Esophagus muscularis mucosa (tissue), 3 donors: ENCODE results near the gene CMTM8.

Source experiments
- POLR2A ChIP-seq: fragments of 450-650 bp; IDR thresholded peaks from one replicate; pipeline ENCODE4 v1.6.1; 2017; ENCODE audit warnings: antibody characterized with exemption, moderate library complexity, mild to moderate bottlenecking, low read depth
- TF ChIP-seq, protein P1 (sequence below), 3 experiments: fragments of 200-600 bp in 2 of 3; fragments of 450-650 bp in 1 of 3; sonication (generic) in 2 of 3; IDR thresholded peaks; one replicate each; pipeline ENCODE4 v1.5.1; 2017 to 2019; ENCODE audit warnings: antibody characterized with exemption in 3 of 3, mild to moderate bottlenecking in 2 of 3, moderate library complexity in 1 of 3

DNA sequence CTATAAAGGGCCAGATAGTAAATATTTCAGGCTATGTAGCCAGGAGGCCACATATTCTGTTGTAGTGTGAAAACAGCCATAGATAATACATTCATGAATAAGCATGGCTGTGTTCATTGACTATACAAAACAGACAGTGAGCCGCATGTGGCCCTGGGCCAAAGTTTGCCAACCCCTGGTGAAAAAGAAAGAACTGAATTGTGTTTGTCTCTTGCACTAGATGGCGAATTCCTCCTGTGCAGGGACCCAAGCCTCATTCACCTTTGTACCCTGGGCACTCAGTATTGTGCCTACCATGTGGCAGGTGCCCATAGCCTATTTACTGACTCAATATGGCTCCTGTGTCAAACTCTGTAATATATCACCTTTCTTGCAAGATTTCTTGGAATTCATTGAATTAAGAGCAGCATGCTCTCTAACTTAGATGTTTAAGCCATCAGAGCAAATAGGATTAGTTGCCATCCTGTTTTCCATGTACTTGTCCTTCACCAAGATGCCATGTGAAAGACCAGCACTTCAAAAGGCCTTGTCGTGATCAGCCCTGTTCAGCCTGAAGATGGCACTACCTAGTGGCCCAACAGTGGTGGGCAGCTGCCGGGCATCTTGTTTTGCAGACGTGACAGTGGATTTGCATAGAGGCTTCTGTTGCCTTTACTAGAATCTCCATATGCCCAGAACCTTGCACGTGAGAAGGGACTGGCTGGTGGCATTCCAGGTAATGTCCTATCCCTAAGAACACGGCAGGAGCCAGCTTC is 102.3 kb downstream of the CMTM8 start:
- TF ChIP-seq, protein P1, sequence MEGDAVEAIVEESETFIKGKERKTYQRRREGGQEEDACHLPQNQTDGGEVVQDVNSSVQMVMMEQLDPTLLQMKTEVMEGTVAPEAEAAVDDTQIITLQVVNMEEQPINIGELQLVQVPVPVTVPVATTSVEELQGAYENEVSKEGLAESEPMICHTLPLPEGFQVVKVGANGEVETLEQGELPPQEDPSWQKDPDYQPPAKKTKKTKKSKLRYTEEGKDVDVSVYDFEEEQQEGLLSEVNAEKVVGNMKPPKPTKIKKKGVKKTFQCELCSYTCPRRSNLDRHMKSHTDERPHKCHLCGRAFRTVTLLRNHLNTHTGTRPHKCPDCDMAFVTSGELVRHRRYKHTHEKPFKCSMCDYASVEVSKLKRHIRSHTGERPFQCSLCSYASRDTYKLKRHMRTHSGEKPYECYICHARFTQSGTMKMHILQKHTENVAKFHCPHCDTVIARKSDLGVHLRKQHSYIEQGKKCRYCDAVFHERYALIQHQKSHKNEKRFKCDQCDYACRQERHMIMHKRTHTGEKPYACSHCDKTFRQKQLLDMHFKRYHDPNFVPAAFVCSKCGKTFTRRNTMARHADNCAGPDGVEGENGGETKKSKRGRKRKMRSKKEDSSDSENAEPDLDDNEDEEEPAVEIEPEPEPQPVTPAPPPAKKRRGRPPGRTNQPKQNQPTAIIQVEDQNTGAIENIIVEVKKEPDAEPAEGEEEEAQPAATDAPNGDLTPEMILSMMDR (IDR thresholded peaks at IDR 0.05): no peak
- no peak for TF ChIP-seq POLR2A
